GM18517 (cell line): ENCODE measurements around the gene CBX2.

Experiments
- ATAC-seq: cut with Tn5 transposase; IDR thresholded peaks from one replicate; pipeline ENCODE4 v1.9.1; 2021; ENCODE audit warnings: mild to moderate bottlenecking, moderate library complexity; ENCODE audit not compliant: unreplicated experiment

Gene CBX2

DNA sequence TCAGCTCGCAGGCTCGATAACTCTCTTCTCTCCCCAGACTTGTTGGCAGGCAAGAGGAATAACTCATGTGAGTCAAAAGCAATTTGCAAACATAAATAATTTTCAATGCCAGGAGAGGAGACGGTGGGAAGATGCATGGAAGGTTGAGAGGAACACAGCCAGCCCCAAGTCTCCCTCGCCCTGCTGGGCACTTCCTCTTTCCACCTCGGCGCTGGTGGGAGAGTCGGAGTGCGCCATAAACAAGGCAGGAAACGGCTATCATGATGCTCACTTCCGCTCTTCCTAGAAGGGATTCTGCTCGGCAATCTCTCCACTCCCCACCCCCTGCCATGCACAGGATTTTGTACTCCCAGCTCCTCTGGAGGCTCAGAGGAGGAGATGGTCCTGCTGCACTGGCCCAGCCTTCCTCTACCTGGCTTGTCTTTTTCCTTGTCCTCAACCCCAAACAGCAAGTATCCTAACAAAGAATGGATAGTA is 48.3 kb downstream of the CBX2 start:
- no peak for ATAC-seq

DNA sequence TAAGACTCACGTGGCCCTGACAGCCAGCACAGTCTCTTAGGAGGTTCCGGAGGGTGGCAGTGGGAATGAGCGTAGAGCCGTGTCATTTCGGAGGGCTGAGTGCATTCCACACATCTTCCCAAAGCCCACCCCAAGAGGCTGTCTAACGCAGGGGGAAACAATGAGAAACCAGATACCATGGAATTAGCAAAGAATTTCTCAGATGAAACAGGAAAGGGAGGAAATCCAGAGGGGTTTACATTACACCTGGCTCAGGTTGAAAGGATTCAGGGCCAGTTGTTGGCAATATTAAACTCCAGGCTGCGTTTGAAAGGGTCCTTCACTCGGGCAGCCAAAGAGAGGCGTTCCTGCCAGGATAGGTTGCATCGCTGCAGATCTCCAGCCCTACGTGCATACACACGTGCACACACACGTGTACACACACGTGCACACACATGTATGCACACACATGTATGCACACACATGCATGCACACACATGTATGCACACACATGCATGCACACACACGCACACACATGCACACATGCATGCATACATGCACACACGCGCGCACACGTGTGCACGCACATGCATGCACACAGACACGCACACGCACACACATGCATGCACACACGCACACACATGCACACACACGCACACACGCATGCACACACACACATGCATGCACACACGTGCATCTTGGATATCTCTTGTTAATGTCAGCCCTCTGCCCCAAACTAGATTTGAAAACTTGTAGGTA is 49.1 kb downstream of the CBX2 start:
- ATAC-seq = no peak

DNA sequence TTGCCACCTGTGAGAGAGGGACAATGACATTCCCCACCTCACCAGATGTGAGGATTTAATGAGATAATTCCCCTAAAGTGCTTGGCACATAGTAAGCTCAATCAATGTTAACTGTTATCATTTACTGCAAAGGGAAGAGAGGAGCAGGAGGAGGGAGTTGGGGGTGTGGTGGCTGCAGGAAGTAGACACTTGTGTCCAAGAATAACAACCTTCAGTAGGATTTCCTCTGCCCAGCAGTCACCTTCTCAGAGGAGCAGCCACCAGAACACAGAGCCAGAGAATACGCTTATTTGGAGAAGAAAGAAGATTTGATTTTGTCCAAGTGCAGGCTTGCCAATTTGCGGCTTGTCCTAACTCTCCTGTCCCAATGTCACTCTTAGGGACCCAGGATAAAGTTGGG is 51.1 kb downstream of the CBX2 start:
- no peak for ATAC-seq

DNA sequence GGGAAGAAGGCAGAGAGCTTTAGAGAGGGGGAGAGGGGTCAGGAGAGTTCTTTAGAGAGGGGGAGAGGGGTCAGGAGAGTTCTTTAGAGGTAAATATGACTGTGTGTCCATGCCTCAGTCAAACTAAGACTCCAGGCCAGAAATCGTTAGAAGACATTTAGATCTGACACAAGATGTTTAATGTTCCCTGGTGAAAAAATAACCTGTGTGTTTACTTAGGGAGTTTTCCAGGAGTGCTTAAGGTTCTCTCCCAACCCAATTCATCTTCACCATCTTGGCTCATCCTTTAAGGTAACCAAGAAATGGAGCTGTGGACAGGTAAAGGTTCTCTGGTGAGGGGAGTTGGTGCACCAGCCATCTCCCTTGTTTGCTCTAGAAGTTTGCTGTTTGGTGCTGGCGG is 51.5 kb downstream of the CBX2 start:
- ATAC-seq = no peak

DNA sequence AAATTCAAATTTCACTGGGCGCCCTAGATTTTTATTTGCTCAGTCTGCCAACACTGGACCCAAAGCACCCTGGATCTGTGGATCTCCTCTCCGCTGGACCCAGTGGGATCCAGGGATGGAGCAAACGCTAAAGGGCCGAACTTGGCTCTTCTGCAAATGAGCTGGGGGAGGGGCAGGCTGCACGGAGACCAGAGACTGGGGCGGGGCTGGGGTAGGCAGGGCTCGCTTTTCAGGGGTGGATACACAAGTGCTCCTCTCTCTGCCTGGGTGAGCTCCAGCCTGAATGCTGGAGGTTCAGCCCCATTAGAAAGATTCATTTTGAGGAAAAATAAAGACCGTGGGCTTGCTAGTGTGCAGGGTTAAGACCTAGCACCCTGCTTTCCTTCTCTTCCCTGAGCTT is 52.4 kb downstream of the CBX2 start:
- no peak for ATAC-seq

DNA sequence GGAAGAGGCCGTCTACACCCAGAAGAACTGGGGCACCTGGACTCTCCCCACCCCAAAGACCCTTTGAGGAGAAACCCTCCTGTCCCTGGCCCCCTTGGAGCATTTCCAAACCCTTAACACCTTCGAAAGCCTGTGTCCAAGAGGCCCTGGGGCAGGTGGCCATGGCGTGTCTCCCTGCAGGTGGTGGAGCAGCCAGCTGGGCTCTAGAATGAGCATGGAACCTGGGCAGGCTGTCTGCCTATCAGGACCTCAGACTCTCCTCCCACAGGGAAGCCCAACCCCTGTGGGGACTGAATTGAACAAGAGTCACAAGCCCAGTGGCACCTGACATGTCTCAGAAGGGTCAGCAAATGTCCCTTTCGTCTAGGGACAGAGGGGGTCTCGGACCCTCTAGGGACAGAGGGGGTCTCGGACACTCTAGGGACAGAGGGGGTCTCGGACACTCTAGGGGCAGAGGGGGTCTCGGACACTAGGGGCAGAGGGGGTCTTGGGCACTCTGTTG is 52.9 kb downstream of the CBX2 start:
- ATAC-seq = no peak

DNA sequence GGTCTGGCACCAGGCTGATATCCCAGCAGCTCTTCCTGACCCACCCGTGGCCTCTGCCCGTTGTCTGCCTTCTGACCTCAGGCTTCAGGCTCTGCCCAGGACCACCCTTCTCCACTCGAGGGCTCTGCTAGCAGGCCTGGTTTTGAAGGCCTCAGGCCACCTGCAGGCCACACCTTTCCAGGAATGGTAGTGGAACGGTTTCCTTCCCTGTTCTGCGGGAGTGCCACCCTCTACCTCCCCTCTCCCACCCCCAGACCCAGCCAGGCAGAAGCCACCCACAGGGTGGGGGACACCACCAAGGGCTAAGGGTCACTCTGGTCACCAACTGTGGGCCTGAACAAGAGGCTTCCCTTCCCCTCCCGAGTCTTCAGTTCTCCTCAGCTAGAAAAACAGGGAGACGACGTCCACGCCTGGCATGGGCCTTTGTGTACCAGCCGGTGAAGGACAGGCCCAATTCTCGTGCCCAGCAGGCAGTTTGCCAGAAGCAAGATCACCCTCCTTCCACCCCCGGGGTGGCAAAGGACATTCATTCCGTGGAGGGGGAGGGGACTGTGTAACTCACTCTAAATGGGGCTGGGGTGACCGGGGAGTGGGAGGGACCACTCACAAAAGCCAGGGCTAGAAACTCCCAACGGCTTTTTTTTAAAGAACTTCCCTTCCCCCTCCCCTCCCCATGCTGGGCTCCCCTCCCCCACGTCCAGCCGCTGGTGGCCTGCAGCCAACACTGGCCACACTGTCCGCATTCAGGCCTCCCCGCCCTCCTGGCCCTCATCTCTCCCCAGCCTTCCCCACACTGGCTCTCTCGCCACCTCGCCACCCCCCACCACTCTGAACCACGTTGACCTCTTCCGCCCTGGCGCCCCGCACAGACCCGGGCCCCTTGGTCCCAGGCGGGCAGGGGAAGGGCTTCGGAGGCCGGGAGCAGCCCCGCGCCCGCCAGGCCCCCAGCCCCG is 53.6 kb downstream of the CBX2 start:
- ATAC-seq = no peak

DNA sequence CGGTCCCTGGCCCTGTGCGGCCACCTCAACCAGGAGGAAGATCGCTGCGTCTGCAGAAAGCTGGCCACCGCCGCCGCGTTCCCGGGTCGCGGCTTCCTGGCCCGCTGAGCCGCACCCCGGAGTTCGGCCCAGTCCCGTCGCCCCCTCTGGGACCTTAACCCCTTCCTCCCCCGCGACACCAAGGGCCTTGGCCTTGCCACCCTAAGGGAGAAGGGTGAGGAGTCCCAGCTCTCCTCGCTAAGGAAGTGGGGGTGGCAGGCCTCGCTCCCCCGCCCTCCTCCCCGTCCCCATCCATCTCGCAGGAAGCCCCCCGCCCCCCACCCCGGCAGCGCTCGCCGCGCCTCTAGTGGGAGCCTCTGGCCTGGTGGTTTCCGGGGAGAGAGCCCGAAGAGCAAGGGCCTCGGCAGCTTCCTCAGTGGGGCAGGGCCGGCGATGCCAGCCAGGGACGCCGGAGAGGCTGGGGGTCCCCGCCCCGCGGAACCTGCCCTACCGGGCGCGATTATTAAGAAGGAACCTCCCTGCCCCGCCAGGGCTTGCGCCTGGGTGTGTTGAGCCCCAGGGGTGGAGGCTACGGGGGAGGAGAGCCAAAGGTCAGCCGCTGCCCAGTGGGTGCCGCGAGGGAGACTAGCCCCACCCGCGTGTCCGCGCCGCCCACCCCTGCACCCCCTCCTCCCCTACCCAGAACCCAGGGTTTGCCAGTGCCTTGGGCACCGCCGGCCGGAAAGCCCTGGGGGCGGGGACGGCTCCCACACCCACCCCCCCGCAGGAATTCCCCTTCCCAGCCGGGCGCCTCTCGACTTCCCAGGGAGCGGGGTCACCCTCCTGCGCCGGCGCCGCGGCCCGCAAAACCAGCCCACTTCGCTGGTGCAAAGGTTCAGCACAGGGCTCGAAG is 54.5 kb downstream of the CBX2 start:
- no peak for ATAC-seq

DNA sequence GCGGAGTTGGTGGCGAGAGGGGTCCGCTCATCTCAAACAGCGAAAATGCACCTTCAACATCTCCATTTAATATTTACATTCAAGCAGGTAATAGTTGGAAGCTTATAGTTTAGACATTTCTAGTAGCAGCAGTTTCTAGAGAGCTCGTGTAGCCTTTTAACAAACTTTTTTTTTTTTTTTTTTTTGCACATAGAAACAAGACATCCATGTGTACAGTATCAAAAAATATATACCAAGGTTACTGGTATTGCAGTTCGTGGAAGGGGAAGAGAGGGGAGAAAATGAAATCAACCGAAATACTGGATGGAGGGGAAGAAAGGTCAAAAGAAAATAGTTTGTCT is 55.1 kb downstream of the CBX2 start:
- ATAC-seq = no peak

DNA sequence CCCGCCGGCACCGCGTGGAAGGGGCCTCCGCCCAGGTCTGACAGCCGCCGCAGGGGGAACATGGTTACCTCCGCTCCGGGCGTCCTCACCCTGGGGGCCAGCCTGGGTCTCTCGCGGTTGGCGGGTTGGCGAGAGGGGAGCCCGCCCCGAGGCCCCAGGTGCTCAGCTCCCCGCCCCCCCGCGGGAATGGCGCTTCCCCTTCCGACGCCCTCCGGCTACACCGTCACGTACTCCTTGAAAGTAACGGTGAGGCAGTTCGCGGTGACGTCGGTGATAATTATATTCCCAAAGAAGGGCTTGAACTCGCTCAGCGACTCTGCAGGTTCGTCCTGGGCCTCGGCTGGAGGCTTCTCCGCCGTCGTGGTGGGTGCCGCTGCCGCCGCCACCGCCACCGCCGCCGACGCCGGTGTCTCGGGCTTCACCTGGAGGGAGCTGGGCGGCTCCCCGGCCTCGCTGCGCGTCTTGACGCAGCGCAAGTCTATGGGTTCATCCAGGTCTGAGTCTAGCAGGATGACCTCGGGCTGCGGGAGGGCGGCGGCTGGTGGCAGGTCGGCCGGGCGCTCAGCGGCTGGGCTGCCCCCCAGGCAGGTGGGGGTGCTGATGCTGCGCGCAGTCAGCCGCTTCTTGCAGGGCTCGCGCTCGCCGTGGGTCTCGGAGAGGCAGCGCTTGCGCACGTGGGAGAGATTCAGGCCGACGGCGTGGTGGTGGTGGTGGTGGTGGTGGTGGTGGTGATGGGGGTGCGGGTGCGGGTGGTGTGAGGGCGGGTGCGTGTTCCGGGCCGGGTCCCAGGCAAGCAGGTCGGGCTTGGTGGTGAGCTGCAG is 56.0 kb downstream of the CBX2 start:
- ATAC-seq = no peak

DNA sequence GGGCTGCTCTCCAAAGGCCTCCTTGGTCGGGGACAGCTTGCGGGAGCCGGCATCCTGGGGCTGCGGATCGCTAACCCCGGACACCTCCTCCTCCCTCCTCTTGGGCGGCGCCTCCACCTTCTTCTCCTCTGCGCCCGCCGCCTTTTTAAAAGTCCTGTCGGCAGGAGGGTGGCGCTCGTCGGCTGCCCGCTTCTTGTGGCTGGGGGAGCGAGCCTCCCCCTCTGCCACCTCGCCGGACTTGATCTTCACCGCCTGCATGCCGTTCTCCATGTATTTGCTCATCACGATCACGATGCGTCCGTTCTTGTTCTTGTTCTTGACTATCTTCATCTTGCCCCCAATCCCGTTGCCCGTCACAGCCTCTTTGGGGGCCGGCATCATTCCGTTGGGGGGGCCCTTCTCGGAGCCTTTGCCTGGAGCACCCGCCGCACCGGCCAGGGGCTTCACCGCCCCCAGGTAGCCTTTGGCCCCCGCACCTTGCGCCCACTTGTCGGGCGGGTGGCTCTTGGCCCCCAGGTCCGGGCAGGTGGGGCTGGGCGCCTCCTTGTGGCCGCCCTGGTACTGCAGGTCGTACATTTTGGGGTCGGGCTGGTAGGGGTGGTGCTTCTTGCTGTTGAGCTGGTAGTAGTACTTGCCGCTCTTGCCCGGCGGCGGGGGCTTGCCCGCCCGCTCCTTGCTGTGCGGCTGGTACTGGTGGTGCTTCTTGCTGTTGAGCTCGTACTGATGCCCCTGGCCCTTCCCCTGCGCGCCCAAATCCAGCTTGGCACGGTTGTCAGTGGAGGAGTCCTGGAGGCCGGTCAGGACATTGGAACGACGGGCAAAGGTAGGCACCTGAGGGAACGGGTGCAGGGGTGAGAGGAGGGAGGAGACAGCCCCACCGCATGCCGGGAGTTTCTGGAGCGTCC is 56.9 kb downstream of the CBX2 start:
- no peak for ATAC-seq

DNA sequence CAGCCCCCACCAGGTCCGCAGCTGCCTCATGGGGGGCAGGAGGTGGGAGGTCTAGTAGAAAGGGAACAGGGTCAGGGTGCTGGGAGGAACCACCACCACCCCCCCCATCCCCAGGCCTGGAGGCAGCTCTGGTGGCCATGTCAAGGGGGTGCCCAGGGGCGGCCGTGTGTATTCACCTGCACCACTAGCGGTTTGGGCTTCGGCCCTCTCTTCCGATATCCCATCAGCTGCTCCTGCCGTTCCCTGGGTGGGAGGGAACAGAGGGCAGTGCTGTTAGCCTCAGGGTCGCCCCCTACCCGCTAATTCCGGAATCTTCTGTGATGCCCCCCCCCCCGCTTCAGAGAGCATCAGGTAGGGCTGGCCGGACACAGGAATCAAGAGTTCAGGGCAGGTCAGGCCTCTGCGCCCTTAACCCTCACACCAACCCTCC is 57.5 kb downstream of the CBX2 start:
- no peak for ATAC-seq

DNA sequence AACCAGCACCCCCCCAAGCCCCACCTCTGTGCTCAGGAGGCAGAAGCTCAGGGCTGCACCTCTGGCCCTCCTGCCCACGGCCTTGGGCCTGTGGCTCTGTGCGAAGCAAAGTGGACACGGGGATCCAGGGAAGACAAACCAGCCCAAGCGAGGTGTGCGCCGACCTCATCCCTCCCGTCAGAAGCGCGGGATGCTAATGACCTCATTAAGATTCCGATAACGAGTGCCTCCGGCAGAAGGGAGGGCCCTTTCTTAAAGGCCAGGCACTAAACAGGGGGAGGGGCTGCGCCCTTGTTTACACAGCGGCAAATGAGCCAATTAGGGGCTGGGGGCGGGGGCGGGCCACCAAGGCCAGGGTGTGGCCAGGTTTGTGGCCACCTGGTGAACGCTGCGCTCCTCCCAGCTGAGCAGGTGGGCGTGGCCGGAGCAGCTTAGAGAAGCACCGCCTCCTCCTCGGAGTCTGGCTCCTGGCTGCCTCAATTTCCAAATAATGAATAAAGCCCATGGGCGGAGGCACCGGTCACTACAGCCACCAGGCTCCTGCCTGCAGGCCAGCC is 58.1 kb downstream of the CBX2 start:
- ATAC-seq = no peak

DNA sequence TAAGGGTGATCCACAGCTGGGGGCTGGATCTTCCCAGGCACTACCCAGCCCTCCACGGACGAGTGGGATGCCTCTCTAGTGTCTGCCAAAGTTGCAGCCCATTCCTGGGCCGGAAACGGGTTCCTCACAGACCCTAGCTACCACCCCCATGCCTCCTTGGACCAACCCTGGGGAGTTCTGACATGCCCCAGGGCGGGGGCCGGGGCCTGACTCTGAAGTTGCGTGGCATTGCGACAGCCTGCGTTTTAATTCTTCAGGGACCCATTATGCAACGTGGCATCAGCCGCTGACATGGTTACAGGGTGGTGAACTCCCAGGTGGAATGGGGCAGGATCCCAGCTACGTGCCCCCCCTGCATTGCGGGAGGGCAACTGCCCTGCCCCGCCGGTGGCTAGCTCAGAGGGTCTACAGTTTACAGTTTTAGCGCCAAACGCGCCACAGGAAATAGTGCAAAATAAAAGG is 58.6 kb downstream of the CBX2 start:
- ATAC-seq = no peak

DNA sequence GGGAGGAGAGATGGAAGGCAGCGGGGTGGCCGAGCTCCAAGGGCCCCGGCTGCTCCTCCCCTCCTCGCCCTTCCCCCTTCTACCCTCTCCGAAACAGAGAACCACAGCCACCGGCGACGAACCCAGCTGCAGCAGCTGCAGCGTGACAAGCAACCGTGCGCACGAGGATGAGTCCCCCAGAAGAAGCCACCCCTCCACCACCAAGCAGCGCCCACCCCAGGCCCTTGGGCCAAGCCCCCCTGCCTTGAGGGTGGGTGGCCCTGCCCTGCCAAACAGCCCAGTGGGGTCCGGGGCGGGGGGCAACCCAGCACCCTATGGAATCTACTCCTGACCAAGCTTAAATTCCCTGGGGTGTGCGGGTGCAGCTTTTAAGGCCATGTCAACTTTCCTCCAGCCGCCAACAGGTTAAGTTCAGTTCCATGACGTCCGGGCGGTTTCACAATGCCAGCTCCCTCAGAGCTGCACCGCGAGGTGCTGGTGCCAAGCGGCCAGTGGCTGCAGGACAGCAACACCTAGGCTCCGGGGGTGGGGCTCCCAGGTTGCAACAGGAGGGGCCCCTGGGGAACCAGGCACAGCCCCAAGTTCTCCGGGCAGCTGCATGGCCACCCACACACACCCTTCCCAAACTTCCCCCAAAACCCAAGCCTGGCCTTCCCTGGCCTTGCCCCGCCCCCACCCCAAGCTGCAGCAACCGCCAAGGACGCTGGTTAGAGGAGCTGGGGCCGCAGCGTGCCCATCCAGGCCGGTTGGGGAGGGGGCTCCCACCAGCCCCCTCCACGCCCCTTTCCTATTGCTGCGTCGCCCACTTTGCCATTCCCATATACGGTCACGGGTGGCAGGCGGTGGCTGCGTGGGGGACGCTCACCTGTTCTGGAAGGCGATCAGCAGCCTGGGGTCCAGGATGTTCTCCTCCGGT is 59.3 kb downstream of the CBX2 start:
- no peak for ATAC-seq
